IMR-90 (cell line): ENCODE results near the gene AAMP.

Experiments
- CEBPB ChIP-seq: IDR thresholded peaks from 2 replicates; pipeline ENCODE4 v1.6.1; 2012; ENCODE audit warnings: low read depth, low read length, improper control_type of control experiment
- CHD1 ChIP-seq: IDR thresholded peaks from 2 replicates; pipeline ENCODE4 v1.6.1; 2012; ENCODE audit warnings: low read depth, low read length, improper control_type of control experiment
- FOS ChIP-seq: fragments of 150-350 bp; IDR thresholded peaks from 2 replicates; pipeline ENCODE4 v1.6.1; 2016; ENCODE audit warnings: low read depth, low read length
- MXI1 ChIP-seq: IDR thresholded peaks from 2 replicates; pipeline ENCODE4 v1.6.1; 2012; ENCODE audit warnings: low read depth, mild to moderate bottlenecking, low read length, moderate library complexity, borderline replicate concordance
- NFE2L2 ChIP-seq: fragments of 150-350 bp; IDR thresholded peaks from 2 replicates; pipeline ENCODE4 v1.6.1; 2016; ENCODE audit warnings: low read depth, mild to moderate bottlenecking, low read length
- POLR2A ChIP-seq: IDR thresholded peaks from 2 replicates; pipeline ENCODE4 v1.6.1; 2012; ENCODE audit warnings: mild to moderate bottlenecking, low read depth, low read length
- RAD21 ChIP-seq: IDR thresholded peaks from 2 replicates; pipeline ENCODE4 v1.6.1; 2012; ENCODE audit warnings: low read length, improper control_type of control experiment
- RCOR1 ChIP-seq: IDR thresholded peaks from 2 replicates; pipeline ENCODE4 v1.6.1; 2012; ENCODE audit warnings: mild to moderate bottlenecking, low read length, improper control_type of control experiment; ENCODE audit not compliant: insufficient replicate concordance
- RFX5 ChIP-seq: IDR thresholded peaks from 2 replicates; pipeline ENCODE4 v1.8.0; 2012; ENCODE audit warnings: low read depth, mild to moderate bottlenecking, low read length, moderate library complexity
- SMC3 ChIP-seq: fragments of 150-350 bp; IDR thresholded peaks from 2 replicates; pipeline ENCODE4 v1.6.1; 2016; ENCODE audit warnings: low read depth, mild to moderate bottlenecking, antibody characterized with exemption, low read length, moderate library complexity
- TF ChIP-seq, protein P1 (sequence below): conservative IDR thresholded peaks from 2 replicates; pipeline ENCODE4 v1.5.1; 2012; ENCODE audit warnings: mild to moderate bottlenecking, low read depth, low read length, improper control_type of control experiment
- TF ChIP-seq, protein P2 (sequence below): fragments of 150-350 bp; IDR thresholded peaks from 2 replicates; pipeline ENCODE4 v1.6.1; 2016; ENCODE audit warnings: low read depth, mild to moderate bottlenecking, low read length, moderate library complexity, borderline replicate concordance

DNA sequence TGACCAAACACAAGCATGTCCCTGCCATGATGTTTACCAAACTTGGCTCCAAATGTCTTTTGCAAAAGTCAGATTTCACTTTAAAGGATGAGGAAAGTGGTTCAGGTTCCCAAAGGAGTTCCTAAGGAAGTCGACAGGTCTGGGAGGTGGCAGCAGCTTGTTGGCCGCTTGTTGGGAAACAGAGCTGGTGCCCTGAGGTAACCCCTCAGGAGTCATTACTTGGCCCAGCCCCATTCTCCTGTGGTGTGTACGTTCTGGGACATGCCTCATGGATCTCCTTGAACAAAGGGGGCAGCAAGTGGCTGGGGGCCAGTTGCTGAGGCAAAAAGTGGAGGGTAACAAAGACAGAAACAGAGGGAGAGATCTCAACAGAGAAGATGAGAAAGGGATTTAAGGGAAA is 11.5 kb upstream of the AAMP start:
- TF ChIP-seq, protein P1, sequence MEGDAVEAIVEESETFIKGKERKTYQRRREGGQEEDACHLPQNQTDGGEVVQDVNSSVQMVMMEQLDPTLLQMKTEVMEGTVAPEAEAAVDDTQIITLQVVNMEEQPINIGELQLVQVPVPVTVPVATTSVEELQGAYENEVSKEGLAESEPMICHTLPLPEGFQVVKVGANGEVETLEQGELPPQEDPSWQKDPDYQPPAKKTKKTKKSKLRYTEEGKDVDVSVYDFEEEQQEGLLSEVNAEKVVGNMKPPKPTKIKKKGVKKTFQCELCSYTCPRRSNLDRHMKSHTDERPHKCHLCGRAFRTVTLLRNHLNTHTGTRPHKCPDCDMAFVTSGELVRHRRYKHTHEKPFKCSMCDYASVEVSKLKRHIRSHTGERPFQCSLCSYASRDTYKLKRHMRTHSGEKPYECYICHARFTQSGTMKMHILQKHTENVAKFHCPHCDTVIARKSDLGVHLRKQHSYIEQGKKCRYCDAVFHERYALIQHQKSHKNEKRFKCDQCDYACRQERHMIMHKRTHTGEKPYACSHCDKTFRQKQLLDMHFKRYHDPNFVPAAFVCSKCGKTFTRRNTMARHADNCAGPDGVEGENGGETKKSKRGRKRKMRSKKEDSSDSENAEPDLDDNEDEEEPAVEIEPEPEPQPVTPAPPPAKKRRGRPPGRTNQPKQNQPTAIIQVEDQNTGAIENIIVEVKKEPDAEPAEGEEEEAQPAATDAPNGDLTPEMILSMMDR = no peak
- TF ChIP-seq FOS (no peak), SMC3 (no peak), RAD21 (no peak), POLR2A (no peak), CEBPB (no peak), RCOR1 (no peak), MXI1 (no peak), NFE2L2 (no peak), RFX5 (no peak), CHD1 (no peak)
- TF ChIP-seq, protein P2, sequence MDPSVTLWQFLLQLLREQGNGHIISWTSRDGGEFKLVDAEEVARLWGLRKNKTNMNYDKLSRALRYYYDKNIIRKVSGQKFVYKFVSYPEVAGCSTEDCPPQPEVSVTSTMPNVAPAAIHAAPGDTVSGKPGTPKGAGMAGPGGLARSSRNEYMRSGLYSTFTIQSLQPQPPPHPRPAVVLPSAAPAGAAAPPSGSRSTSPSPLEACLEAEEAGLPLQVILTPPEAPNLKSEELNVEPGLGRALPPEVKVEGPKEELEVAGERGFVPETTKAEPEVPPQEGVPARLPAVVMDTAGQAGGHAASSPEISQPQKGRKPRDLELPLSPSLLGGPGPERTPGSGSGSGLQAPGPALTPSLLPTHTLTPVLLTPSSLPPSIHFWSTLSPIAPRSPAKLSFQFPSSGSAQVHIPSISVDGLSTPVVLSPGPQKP = no peak
